RPMI8226 (cell line): Measurements from ENCODE around the gene MSRB3.

Experiments
- DNase-seq: peaks from one replicate; pipeline ENCODE4 v3.0.0-alpha.2; 2015

Gene MSRB3

DNA sequence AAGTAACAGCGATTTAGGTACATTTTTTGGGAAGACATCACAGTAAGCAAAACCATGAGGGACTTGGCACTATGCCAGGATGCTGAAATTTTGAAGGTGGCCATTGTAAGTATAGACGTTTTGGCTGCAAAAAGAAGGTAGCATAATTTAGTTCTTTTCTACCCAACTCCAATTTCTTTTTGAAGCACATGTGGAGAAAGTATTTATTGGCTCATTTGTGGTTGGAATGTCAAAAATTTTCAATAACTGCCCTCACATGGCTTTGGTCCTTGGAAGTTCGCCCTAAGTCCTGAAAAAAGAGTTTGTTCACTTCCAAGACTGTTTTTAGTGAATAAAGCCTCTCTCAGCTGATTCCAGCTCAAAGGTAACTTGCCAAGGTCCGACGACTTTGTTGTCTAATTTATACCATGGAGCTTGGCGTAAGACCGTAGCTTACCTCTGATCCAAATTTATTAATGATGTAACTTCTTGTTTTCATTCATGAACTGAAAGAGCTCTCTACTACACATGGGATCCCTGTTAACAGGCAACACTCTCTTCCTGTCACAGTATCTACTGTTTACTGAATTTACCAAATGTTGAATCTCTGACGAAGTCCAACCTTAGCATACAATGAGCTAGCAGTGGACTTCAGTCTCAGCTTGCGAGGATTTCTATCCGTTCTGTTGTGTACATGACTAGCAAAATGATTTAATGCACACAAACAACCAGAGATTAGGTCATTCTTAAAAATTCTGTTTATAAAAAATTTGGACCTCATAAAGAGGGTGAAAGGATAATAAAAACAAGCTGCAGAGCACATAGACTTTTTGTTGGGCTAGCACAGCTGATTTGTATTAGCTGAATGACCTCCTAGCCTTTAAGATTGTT, 49.0 kb downstream of the MSRB3 start:
- DNase-seq, result no peak

- DNase-seq, result no peak
Measured at GRCh38 chr12:65329721-65330120, 51.2 kb downstream of the MSRB3 start.

DNA sequence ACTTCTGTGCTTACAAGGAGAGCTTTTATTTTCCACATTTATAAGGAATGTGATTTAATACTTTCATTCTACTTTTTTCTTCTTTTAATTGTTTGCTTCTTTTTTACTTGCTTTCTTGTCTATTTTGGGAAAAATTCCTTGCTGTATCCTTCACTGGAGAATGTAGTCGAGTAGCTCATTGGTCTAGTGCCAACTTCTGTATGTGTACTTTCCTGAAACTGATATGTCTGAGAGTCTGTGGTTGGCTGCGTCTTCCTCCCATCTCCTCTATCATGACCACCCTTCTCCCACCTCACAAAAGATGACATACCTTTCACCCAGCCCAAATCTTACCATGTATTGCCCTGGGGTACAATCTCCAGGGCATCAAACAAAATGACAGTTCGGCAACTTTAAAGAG, 51.8 kb downstream of the MSRB3 start:
- no peak for DNase-seq

GRCh38 chr12:65331456-65331855, 53.0 kb downstream of the MSRB3 start:
- DNase-seq, result no peak

GRCh38 chr12:65333649-65334048, 55.2 kb downstream of the MSRB3 start:
- DNase-seq, result no peak

- no peak for DNase-seq
Measured at GRCh38 chr12:65334521-65334920, 56.0 kb downstream of the MSRB3 start.

GRCh38 chr12:65335021-65335714, 56.7 kb downstream of the MSRB3 start:
- DNase-seq, result no peak

DNA sequence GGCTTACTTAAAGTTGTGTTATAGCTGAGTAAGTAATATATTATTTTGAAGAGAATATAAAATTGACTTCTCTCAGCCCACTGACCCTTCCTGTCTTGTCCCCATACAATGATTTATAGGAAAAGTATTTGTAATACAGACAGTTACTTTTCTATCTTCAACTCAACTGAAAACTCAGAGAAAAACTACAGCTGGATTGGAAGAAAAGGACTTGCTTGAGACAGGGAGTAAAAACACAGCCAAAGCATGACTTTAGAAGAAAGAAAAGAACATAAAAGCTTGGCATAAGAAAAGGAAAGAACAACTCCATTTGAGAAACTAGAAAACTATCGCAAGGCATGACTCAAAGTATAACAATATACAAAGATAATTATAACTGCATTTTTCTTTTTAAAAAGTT, 57.5 kb downstream of the MSRB3 start:
- no peak for DNase-seq

GRCh38 chr12:65339161-65339560, 60.7 kb downstream of the MSRB3 start:
- DNase-seq, result no peak

GRCh38 chr12:65343230-65343629, 64.7 kb downstream of the MSRB3 start:
- DNase-seq, result no peak

GRCh38 chr12:65343801-65344200, 65.3 kb downstream of the MSRB3 start:
- DNase-seq, result no peak

DNA sequence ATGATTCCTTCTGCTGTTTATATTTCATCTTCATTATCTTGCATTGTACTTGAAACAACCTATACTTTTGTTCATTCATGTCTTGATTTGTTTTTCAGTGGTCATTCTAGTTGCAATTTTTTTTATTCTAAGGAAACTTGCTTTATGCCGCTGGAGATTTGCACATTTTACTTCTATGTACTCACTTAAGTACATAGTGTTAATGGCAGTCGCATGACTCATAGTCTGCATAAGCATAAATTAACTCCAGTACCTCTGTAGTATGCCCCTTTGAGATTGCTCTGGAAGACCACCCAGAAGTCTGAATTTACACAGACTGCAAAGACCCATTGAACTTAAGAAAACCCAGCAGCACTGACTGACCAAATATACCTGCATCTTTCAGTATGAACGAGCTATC, 77.0 kb downstream of the MSRB3 start:
- no peak for DNase-seq

- DNase-seq, result no peak
Measured at GRCh38 chr12:65362234-65363031, 84.0 kb downstream of the MSRB3 start.

- no peak for DNase-seq
Measured at GRCh38 chr12:65364046-65364445, 85.6 kb downstream of the MSRB3 start.

GRCh38 chr12:65367396-65367795, 88.9 kb downstream of the MSRB3 start:
- no peak for DNase-seq

DNA sequence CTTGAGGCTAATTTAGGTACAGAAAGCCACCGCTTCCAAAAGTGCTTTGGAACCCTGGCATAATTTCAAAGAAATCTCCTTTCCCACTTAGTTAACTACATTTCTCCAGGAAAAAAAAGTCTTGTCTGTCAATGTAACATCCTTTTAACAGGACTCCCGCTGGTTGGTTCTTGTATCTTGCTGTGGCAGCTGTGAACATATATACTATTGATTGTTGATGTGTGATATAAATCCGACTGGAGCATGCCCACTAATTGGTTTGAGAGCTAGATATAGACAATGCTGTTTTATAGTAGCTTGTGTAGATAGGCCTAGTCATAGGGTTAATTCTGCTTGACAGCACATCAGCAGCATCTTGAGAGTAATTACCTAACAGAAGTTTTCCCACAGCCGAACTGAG, 89.6 kb downstream of the MSRB3 start:
- DNase-seq, result no peak

- no peak for DNase-seq
Measured at GRCh38 chr12:65372574-65372973, 94.1 kb downstream of the MSRB3 start.

DNA sequence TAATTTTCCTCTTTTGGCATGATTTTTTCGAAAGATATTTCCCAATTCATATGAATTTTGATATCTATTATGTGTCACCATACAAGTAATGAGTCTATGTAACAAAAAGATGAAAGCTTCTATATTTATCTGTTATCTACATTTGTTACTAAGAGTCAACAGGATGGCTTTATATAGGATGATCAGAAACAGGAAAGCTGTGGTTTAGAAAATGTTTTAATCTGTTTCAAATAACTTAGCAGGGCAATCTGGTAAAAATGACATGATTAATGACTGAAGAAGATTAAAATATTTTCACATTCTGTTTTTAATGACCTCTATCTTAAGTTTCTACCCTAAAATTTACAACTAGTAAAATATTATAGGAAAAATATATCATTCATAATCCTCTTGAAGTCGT, 105.8 kb downstream of the MSRB3 start:
- DNase-seq, result no peak

DNA sequence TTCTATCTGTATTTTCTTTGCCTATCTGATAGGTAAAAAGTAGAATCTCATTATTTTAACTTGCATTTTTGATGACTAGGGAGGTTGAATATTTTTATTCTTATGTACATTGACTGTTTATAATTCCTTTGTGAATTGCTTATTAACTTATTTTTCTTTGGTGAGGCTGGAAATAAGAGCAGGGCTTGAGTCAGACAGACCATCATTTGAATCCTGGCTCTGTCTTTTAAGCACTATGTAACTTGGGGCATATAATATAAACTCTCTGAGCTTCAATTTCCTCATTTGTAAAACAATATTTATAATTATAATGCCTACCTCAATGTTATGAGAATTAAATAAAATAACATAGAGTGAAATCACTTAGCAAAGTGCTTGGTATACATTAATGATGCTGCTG, 108.9 kb downstream of the MSRB3 start:
- no peak for DNase-seq

DNA sequence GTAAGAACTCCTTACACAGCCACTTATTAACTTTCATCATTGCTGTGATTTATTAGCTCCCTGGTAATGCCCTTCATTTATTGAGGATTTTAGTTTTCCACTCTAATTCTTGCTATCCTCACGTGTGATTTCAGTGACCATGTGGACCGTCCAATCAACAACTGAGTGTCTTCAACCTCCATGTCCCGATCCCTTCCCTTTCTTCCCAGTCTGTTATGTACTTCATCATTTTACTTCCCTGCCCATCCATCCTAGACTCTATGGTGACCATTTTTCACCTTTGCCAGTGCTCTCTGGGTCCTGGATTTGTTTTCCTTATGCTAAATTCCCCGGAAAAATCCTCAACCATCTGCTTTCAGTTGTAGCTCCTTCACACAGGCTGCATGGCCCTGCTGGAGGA, 111.0 kb downstream of the MSRB3 start:
- no peak for DNase-seq

- no peak for DNase-seq
Measured at GRCh38 chr12:65391711-65392110, 113.2 kb downstream of the MSRB3 start.

DNA sequence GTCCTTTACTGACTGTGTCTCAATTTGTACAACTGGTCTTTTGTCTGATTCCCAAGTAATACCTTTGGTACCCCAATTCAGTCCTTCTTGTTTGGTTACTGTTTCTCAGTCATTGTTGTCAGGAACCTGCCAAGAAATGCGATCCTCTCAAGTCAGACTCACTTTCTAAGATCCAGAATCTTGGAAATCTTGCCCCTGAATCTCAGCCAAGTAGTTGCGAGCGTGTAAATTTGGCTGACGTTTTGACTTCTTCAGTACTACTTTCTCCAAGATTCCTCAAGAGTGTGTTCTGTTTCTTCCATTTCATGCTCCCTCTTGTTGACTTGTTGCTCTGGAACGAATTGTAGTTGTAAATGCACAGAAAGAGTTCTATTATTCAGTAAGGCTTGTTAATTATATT, 114.0 kb downstream of the MSRB3 start:
- no peak for DNase-seq

DNA sequence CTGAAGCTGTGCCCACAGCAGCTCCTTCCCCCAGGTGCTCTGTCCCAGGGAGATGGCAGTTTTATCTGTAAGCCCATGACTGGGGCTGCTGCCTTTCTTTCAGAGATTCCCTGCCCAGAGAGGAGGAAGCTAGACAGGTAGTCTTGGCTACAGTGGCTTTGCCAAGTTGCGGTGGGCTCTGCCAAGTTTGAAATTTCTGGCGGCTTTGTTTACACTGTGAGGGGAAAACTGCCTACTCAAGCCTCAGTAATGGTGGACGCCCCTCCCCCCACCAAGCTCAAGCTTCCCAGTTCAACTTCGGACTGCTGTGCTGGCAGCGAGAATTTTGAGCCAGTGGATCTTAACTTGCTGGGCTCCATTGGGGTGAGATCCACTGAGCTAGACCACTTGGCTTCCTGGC, 124.7 kb downstream of the MSRB3 start:
- no peak for DNase-seq
